ENCODE measurements around the gene NEDD4L. TPM values are rescaled to one million over a fixed set of nuclear protein-coding genes. Genes with fewer than 3 reads are reported as not detected.

The NEDD4L gene
- total RNA-seq, 1 donor from 2014 or later, result 93.9 TPM

DNA sequence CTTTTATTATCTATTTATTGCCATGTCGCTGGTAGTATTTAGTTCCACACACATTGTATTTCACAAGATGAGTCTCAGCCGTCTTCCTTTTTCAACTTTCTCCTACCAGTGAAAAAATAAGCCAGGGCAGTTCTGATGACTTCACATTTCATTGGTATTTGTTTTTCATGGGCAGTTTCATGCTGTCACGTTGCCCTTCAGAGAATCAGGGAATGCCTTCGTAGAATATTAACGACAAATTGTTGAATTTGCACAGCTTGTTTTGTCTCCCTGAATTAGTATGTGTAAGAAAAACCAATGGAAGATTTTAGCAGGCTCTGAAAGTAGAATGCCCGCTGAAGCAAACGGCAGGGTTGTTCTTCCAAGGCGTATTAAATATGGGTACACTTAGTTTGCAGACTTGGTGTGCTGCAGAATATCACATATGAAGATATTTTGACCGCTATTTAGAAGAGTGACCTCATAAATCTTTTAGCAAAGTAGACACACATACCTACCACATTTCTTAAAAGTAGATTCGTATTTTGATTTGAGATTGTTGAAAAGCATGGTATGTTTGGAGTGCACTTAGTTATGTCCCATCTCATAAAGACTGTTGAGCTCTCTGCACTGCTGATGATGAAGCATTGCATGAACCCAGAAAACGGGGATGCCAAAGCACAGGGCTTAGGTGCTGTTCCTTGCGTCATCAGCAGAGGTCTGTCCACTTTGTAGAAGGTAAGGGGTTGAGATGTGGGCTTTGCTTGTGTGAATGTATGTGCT is 2.9 kb downstream of the NEDD4L start:
- H3K9ac ChIP-seq (ENCODE audit: low read length), result peak overlapping the region; percentile 88
- TF ChIP-seq, protein P1, sequence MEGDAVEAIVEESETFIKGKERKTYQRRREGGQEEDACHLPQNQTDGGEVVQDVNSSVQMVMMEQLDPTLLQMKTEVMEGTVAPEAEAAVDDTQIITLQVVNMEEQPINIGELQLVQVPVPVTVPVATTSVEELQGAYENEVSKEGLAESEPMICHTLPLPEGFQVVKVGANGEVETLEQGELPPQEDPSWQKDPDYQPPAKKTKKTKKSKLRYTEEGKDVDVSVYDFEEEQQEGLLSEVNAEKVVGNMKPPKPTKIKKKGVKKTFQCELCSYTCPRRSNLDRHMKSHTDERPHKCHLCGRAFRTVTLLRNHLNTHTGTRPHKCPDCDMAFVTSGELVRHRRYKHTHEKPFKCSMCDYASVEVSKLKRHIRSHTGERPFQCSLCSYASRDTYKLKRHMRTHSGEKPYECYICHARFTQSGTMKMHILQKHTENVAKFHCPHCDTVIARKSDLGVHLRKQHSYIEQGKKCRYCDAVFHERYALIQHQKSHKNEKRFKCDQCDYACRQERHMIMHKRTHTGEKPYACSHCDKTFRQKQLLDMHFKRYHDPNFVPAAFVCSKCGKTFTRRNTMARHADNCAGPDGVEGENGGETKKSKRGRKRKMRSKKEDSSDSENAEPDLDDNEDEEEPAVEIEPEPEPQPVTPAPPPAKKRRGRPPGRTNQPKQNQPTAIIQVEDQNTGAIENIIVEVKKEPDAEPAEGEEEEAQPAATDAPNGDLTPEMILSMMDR (IDR thresholded peaks at IDR 0.05; ENCODE audit: insufficient read depth, low read depth, low read length), result no peak
- TF ChIP-seq EZH2 (IDR thresholded peaks at IDR 0.05; ENCODE audit: insufficient read depth, low read length), result no peak
- H3K4me2 ChIP-seq (ENCODE audit: low read length), result peak overlapping the region; percentile 96
- peaks cover 3% of the 10 kb centered on the region for H3K27me3 Mint-ChIP-seq (ENCODE audit: low read depth, unreplicated experiment)
- peaks cover 2% of the 10 kb centered on the region for H3K79me2 ChIP-seq (ENCODE audit: insufficient read depth, low read length)
- no peaks in the 10 kb centered on the region for H4K20me1 ChIP-seq (ENCODE audit: insufficient read depth, low read length)
- H3K4me3 Mint-ChIP-seq (ENCODE audit: unreplicated experiment), result no peak overlapping the region
- peaks cover 33% of the 10 kb centered on the region for H3K4me1 ChIP-seq (ENCODE audit: insufficient read depth, low read length)
- peak overlapping the region; percentile 70 for H3K27ac Mint-ChIP-seq (ENCODE audit: unreplicated experiment)
- no peaks in the 10 kb centered on the region for H3K27me3 ChIP-seq (ENCODE audit: insufficient read depth, low read length)
- H3K36me3 ChIP-seq (ENCODE audit: insufficient read depth, low read length), result no peaks in the 10 kb centered on the region
- H3K27ac ChIP-seq (ENCODE audit: low read depth, low read length), result peak overlapping the region; percentile 71
- no peaks in the 10 kb centered on the region for H3K9me3 Mint-ChIP-seq (ENCODE audit: unreplicated experiment)
- no peak for FAIRE-seq
- no peak for DNase-seq (ENCODE audit: low read depth)
- no peak overlapping the region for H2AFZ ChIP-seq (ENCODE audit: low read depth, low read length)
- peaks cover 20% of the 10 kb centered on the region for H3K4me1 Mint-ChIP-seq (ENCODE audit: low read depth, unreplicated experiment)
- H3K9me3 ChIP-seq (ENCODE audit: insufficient read depth, low read depth, low read length), result no peaks in the 10 kb centered on the region
- peaks cover 1% of the 10 kb centered on the region for H3K36me3 Mint-ChIP-seq (ENCODE audit: low read depth, unreplicated experiment)
- H3K4me3 ChIP-seq (ENCODE audit: insufficient read depth, low read depth, low read length), result no peak overlapping the region

DNA sequence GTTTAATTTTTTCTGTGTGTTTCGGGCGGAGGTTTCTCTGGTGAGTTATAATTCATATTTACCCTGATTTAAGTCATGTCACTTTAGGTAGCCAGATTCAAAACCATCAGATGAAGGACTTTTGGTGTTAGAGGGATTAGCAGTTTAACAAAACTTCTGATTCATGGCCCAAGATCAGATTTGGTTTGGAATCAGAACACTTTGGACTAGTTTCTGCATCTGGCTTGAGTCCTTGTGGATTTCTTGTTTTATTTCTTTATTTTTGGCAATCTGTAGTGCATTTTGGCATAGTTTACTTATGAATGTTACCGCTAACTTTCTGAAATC is 3.5 kb downstream of the NEDD4L start:
- Mint-ChIP-seq H3K9me3 (ENCODE audit: unreplicated experiment) (no peaks in the 10 kb centered on the region), H3K4me3 (ENCODE audit: unreplicated experiment) (no peak overlapping the region), H3K27ac (ENCODE audit: unreplicated experiment) (no peak overlapping the region), H3K36me3 (ENCODE audit: low read depth, unreplicated experiment) (peaks cover 1% of the 10 kb centered on the region), H3K4me1 (ENCODE audit: low read depth, unreplicated experiment) (peaks cover 24% of the 10 kb centered on the region), H3K27me3 (ENCODE audit: low read depth, unreplicated experiment) (peaks cover 3% of the 10 kb centered on the region)
- H3K27ac ChIP-seq (ENCODE audit: low read depth, low read length), result peak overlapping the region; percentile 71
- no peak overlapping the region for H2AFZ ChIP-seq (ENCODE audit: low read depth, low read length)
- H3K36me3 ChIP-seq (ENCODE audit: insufficient read depth, low read length), result no peaks in the 10 kb centered on the region
- H3K27me3 ChIP-seq (ENCODE audit: insufficient read depth, low read length), result no peaks in the 10 kb centered on the region
- no peak for TF ChIP-seq EZH2 (IDR thresholded peaks at IDR 0.05; ENCODE audit: insufficient read depth, low read length)
- TF ChIP-seq, protein P1 (IDR thresholded peaks at IDR 0.05; ENCODE audit: insufficient read depth, low read depth, low read length), result no peak
- peaks cover 35% of the 10 kb centered on the region for H3K4me1 ChIP-seq (ENCODE audit: insufficient read depth, low read length)
- no peak overlapping the region for H3K4me2 ChIP-seq (ENCODE audit: low read length)
- no peaks in the 10 kb centered on the region for H3K9me3 ChIP-seq (ENCODE audit: insufficient read depth, low read depth, low read length)
- no peak overlapping the region for H3K4me3 ChIP-seq (ENCODE audit: insufficient read depth, low read depth, low read length)
- no peaks in the 10 kb centered on the region for H4K20me1 ChIP-seq (ENCODE audit: insufficient read depth, low read length)
- DNase-seq (ENCODE audit: low read depth), result no peak
- no peak for FAIRE-seq
- H3K9ac ChIP-seq (ENCODE audit: low read length), result peak overlapping the region; percentile 34
- peaks cover 2% of the 10 kb centered on the region for H3K79me2 ChIP-seq (ENCODE audit: insufficient read depth, low read length)

DNA sequence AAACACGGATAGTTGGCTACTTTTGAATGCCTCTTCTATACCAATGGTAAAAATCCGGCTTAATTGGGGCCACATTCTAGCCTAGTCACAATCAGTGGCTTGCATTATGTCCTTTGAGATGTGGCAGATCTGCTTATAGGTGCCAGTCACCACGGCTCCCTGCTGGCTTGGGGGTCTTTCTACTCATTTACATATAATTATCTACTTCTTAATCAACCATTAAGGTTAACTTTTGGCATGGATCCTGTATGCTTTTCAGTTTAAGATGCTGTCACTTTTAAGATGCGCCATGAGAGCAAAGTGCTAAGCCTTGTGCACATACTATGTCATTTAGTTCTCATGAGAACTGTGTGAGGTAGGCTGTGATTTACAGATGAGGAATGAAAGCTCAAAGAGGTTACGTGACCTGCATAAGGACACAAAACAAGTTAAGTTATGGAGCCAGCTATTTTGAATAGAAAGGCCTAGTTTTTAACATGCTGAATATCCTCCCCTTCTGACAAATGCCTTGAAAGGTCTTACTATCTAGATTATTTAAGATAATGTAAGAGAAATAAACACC is 4.1 kb downstream of the NEDD4L start:
- FAIRE-seq (no peak), DNase-seq (ENCODE audit: low read depth) (no peak)
- H3K27me3 ChIP-seq (ENCODE audit: insufficient read depth, low read length), result no peaks in the 10 kb centered on the region
- H2AFZ ChIP-seq (ENCODE audit: low read depth, low read length), result no peak overlapping the region
- peaks cover 2% of the 10 kb centered on the region for H3K79me2 ChIP-seq (ENCODE audit: insufficient read depth, low read length)
- H3K27ac ChIP-seq (ENCODE audit: low read depth, low read length), result peak overlapping the region; percentile 71
- H3K4me1 ChIP-seq (ENCODE audit: insufficient read depth, low read length), result peaks cover 31% of the 10 kb centered on the region
- H3K9ac ChIP-seq (ENCODE audit: low read length), result peak overlapping the region; percentile 35
- Mint-ChIP-seq H3K9me3 (ENCODE audit: unreplicated experiment) (no peaks in the 10 kb centered on the region), H3K4me1 (ENCODE audit: low read depth, unreplicated experiment) (peaks cover 26% of the 10 kb centered on the region), H3K27me3 (ENCODE audit: low read depth, unreplicated experiment) (no peaks in the 10 kb centered on the region), H3K27ac (ENCODE audit: unreplicated experiment) (no peak overlapping the region), H3K4me3 (ENCODE audit: unreplicated experiment) (no peak overlapping the region), H3K36me3 (ENCODE audit: low read depth, unreplicated experiment) (peaks cover 1% of the 10 kb centered on the region)
- H3K4me2 ChIP-seq (ENCODE audit: low read length), result no peak overlapping the region
- H4K20me1 ChIP-seq (ENCODE audit: insufficient read depth, low read length), result no peaks in the 10 kb centered on the region
- H3K36me3 ChIP-seq (ENCODE audit: insufficient read depth, low read length), result no peaks in the 10 kb centered on the region
- no peak for TF ChIP-seq EZH2 (IDR thresholded peaks at IDR 0.05; ENCODE audit: insufficient read depth, low read length)
- TF ChIP-seq, protein P1 (IDR thresholded peaks at IDR 0.05; ENCODE audit: insufficient read depth, low read depth, low read length), result no peak
- H3K4me3 ChIP-seq (ENCODE audit: insufficient read depth, low read depth, low read length), result no peak overlapping the region
- H3K9me3 ChIP-seq (ENCODE audit: insufficient read depth, low read depth, low read length), result no peaks in the 10 kb centered on the region
